D721Med (cell line): ENCODE data around the gene TMEM30A.

ENCODE experiments used
- DNase-seq: peaks from one replicate; pipeline ENCODE4 v3.0.0; 2011; ENCODE audit warnings: low spot score; ENCODE audit not compliant: insufficient read length
- FAIRE-seq: peaks from 2 replicates; lab custom pipeline; 2011; peaks lifted over from hg19 to GRCh38; lab: Jason Lieb, UNC
- CTCF ChIP-seq: IDR thresholded peaks from 2 replicates; pipeline ENCODE4 v1.5.1; 2012; ENCODE audit warnings: mild to moderate bottlenecking, control low read depth; ENCODE audit not compliant: insufficient read depth; ENCODE audit errors: missing control alignments

The TMEM30A gene

GRCh38 chr6:75291744-75292143, 7.2 kb upstream of the TMEM30A start:
- FAIRE-seq (no peak), DNase-seq (no peak)
- TF ChIP-seq CTCF: no peak

- TF ChIP-seq CTCF: no peak
- DNase-seq: no peak
- no peak for FAIRE-seq
Measured at GRCh38 chr6:75291331-75291730, 6.7 kb upstream of the TMEM30A start.

- DNase-seq (no peak), FAIRE-seq (peak; percentile 70)
- TF ChIP-seq CTCF: no peak
Measured at GRCh38 chr6:75290136-75290945, 5.7 kb upstream of the TMEM30A start.

- FAIRE-seq: no peak
- TF ChIP-seq CTCF: no peak
- DNase-seq: no peak
Measured at GRCh38 chr6:75288023-75288422, 3.4 kb upstream of the TMEM30A start.

- FAIRE-seq (no peak), DNase-seq (no peak)
- no peak for TF ChIP-seq CTCF
Measured at GRCh38 chr6:75287424-75287823, 2.8 kb upstream of the TMEM30A start.

- TF ChIP-seq CTCF: no peak
- DNase-seq (no peak), FAIRE-seq (no peak)
Measured at GRCh38 chr6:75286955-75287354, 2.4 kb upstream of the TMEM30A start.

GRCh38 chr6:75285283-75285639, 669 bp upstream of the TMEM30A start:
- TF ChIP-seq CTCF: no peak
- FAIRE-seq (no peak), DNase-seq (no peak)
